GM12872 (cell line): ENCODE data around the gene MPG.

Experiments used
- TF ChIP-seq, protein P1 (sequence below): IDR thresholded peaks from 3 replicates; pipeline ENCODE4 v1.5.1; 2011; ENCODE audit warnings: low read depth, mild to moderate bottlenecking, low read length, moderate library complexity; ENCODE audit not compliant: insufficient read depth

The MPG gene

DNA sequence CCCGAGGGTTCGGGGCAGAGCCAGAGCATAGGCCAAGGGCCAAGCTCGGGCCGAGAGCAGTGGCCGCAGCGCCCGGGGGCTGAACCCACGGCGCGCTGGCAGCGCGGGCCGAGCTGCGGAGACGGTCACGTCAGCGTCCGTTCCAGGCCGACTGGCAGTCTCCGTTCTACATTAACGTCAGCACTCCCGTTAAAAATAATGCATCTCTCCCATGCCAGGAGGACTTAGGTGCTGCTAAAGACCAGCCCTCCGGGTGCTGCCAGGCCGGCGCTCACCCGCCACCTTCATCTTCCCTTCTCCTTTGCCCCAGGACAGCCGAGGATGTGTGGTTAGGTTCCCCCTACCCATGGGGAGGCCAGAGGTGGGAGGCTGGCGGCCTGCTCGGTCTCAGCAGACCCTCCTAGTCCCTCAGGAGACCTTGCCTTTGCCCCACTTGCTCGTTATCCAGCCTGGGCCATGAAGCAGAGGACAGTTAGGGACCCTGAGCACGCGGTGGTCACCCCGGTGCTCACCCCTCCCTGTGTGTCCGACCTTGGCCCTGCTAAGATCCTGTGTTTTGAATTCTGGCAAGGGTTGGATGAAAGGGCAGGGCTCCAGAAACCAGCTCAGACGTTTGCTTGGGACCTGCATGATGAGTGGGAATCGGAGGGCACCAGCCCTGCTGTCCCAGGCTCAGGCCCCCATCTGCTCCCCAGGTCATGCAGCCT, 572 bp downstream of the MPG start:
- TF ChIP-seq, protein P1, sequence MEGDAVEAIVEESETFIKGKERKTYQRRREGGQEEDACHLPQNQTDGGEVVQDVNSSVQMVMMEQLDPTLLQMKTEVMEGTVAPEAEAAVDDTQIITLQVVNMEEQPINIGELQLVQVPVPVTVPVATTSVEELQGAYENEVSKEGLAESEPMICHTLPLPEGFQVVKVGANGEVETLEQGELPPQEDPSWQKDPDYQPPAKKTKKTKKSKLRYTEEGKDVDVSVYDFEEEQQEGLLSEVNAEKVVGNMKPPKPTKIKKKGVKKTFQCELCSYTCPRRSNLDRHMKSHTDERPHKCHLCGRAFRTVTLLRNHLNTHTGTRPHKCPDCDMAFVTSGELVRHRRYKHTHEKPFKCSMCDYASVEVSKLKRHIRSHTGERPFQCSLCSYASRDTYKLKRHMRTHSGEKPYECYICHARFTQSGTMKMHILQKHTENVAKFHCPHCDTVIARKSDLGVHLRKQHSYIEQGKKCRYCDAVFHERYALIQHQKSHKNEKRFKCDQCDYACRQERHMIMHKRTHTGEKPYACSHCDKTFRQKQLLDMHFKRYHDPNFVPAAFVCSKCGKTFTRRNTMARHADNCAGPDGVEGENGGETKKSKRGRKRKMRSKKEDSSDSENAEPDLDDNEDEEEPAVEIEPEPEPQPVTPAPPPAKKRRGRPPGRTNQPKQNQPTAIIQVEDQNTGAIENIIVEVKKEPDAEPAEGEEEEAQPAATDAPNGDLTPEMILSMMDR = no peak

DNA sequence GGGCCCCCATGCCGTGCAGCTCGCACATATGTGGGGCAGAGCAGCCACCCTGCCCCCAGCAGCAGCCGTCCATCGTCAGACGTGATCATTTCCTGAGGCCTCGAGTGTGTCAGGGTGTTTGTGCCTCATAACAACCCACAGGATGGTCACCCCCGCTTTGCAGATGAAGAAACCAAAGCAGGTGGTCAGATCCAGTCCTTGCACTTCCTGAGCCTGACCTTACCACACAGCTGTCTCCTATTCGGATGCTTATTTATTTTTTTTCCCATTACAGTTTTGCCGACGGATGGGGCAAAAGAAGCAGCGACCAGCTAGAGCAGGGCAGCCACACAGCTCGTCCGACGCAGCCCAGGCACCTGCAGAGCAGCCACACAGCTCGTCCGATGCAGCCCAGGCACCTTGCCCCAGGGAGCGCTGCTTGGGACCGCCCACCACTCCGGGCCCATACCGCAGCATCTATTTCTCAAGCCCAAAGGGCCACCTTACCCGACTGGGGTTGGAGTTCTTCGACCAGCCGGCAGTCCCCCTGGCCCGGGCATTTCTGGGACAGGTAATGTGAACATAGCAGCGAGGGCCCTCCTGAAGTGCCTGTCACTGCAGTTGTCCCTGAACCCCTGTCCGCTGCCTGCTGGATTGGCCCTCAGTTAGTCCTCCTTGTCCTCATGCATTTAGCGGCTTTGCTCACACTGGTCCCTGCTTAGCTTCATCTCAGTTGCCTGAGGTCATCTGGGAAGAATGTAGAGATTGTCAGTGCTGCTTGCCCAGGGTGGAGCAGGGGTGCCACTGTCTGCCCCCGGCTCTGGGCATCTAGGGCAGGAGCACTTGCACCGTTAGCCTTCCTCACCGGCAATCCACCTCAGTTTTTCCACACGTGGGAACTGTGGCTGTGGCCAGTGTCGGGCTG, 1.4 kb downstream of the MPG start:
- TF ChIP-seq, protein P1 = no peak

DNA sequence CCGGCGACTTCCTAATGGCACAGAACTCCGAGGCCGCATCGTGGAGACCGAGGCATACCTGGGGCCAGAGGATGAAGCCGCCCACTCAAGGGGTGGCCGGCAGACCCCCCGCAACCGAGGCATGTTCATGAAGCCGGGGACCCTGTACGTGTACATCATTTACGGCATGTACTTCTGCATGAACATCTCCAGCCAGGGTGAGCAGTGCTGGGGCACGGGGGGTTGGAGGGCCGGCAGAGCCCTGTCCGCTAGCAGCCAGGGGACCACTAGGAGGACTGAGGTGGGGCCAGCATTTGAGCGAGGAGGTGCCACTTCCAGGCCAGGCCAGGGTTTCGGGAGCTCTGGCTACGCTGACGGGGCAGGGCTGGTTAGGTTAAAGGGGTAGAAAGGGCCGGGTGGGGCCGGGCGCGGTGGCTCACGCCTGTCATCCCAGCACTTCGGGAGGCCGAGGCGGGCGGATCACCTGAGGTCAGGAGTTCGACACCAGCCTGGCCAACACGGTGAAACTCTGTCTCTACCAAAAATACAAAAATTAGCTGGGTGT, 5.1 kb downstream of the MPG start:
- TF ChIP-seq, protein P1 = no peak

DNA sequence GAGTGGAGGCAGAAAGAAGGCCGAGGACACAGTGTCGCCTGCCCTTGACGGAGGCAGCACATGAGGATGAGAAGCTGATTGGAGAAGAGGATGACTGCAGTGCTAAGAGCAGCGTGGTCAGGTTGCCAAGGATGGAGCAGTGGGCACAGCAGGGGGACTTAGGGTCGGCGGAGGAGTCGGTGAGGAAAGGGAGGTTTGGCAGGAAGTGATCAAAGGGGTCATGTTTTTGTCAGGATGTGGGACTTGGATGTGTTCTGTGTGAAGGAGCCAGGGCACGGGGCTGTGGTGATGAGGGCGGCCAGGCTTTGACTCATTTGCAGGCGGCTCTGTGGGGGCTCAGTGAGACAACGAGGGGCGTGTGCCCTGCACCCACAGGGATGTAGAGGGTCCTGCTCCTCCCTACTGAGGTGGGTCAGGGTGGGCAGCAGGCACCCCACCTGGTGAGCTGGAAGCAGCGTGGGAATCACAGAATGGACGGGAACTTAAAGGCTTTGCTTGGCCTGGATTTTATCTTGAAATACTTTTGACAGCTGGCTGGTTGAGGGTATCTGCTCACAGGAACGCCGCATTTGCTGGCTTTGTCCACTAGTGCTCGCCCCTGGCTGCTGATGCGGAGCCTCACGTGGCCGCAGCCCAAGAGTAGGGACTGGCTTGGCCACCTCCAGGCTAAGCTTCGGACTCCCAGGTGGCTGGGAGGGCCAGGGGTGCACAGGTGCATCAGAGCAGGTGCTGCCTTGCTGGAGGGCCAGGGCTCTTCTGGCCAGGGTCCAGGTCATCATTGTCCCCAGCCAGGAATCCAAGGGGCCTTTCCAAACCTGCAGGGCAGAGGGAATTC, 6.0 kb downstream of the MPG start:
- TF ChIP-seq, protein P1 = no peak

DNA sequence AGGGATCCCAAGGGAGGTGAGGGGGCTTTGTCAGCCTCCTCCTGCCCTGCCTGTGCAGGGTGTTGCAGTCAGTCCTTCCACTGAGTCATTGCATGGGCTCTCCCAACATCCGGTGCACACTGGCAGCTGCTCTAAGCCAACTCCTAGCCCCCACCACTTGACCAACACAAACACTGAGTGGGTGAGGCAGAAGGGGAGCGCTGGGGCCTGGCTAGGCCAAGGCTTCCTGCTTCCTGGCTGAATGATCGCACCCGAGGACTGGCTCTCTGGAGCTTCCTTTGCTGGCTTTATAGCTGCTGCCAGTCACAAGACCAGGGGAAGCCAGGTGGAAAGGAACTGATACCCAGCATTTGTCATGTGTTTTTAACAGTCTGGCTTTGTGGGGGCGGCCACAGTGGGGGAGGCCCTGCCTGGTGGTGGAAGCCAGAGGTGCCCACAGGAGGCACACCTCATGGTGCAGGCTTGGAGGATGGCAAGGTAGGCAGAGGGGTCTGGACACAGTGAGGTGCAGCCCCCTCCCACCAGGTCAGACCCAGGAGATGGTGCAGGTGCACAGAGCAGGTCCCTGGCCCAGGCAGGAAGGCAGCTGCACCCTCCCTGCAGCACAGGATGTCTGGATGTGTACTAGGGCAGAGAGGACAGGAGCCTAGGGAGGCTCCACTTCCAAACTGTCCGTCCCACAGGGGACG, 6.8 kb downstream of the MPG start:
- TF ChIP-seq, protein P1 = no peak

DNA sequence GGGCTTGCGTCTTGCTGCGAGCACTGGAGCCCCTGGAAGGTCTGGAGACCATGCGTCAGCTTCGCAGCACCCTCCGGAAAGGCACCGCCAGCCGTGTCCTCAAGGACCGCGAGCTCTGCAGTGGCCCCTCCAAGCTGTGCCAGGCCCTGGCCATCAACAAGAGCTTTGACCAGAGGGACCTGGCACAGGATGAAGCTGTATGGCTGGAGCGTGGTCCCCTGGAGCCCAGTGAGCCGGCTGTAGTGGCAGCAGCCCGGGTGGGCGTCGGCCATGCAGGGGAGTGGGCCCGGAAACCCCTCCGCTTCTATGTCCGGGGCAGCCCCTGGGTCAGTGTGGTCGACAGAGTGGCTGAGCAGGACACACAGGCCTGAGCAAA, 7.4 kb downstream of the MPG start:
- TF ChIP-seq, protein P1 = no peak
